ENCODE data around the gene MMS19. TPM values are rescaled to one million over a fixed set of nuclear protein-coding genes. Genes with fewer than 3 reads are reported as not detected.

The MMS19 gene, protein sequence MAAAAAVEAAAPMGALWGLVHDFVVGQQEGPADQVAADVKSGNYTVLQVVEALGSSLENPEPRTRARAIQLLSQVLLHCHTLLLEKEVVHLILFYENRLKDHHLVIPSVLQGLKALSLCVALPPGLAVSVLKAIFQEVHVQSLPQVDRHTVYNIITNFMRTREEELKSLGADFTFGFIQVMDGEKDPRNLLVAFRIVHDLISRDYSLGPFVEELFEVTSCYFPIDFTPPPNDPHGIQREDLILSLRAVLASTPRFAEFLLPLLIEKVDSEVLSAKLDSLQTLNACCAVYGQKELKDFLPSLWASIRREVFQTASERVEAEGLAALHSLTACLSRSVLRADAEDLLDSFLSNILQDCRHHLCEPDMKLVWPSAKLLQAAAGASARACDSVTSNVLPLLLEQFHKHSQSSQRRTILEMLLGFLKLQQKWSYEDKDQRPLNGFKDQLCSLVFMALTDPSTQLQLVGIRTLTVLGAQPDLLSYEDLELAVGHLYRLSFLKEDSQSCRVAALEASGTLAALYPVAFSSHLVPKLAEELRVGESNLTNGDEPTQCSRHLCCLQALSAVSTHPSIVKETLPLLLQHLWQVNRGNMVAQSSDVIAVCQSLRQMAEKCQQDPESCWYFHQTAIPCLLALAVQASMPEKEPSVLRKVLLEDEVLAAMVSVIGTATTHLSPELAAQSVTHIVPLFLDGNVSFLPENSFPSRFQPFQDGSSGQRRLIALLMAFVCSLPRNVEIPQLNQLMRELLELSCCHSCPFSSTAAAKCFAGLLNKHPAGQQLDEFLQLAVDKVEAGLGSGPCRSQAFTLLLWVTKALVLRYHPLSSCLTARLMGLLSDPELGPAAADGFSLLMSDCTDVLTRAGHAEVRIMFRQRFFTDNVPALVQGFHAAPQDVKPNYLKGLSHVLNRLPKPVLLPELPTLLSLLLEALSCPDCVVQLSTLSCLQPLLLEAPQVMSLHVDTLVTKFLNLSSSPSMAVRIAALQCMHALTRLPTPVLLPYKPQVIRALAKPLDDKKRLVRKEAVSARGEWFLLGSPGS
- 63.0 TPM for polyA plus RNA-seq (ENCODE audit: insufficient read length)

DNA sequence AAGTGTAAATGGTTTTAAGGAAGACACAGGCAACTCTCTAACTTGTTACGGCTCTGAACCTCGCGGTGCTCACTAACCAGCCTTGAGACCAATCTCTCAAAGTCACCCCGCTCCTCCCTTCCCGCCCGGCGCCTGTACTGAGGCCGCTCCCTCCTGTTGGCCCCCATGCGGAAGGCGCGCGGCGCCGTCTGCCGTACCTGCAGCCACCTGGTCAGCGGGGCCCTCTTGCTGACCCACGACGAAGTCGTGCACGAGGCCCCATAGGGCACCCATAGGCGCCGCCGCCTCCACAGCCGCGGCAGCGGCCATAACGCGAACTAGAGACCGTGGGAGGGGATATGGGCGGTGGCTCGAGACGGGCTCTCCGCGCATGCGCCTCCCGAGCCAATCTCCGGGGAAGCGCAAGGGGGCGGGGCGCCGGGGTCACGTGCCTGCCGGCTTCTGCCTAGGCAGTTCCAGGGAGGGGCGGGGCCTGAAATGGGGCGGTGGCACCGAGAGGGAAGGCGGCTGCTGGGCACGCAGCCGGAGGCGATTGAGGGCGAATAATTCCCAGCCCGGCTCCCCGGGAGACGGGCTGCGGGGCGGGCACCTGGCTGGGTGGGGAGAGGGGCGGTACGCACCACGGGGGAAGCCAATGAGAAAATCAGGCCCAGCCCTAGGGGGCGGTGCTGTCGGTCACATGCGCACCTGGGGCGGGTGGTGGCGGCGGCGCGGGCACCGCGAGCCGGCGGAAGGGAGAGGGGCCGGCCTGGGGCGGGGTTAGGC is at the start of gene MMS19:
Gene MMS19, minus strand, starts transcription at position 347 of the 765 bp plus-strand sequence. Its CDS starts 38 bp downstream, at position 309.
- peak; percentile 75 for DNase-seq (ENCODE audit: low read depth)

DNA sequence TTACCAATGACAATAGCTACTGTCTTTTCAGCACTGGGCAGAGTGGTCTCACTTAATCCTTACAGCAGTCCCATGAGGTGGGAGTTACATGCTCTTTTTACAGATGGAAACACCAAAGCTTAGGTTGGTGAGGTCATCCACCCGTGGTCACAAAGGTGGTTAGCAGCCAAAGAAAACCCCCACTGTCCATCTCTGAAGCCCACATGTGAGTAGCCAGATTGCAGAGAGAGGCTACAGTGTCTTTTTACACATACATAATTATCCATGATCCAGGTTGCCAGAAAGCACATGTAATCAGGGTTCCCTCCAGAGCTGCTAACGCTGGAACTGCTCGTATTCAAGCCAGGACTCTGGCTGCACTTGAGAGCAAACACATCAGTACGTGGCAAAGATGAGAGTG is 49.7 kb upstream of the MMS19 start:
- peak; percentile 49 for DNase-seq (ENCODE audit: low read depth)

DNA sequence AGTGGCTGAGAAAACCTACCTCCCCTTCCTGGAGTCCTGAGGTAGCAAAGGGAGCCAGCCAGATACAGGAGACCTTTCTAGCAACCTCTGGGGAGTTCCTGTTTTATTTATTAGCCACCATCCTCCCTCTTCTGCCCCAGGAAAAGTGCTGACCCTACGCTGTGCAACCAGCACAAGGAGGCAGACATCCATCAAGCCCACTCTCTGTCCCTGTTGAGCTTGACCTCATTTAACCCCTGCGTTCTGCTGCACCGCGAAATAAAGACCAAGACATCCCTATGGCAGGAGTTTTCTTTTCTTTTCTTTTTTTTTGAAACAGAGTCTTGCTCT is 49.0 kb upstream of the MMS19 start:
- no peak for DNase-seq (ENCODE audit: low read depth)

DNA sequence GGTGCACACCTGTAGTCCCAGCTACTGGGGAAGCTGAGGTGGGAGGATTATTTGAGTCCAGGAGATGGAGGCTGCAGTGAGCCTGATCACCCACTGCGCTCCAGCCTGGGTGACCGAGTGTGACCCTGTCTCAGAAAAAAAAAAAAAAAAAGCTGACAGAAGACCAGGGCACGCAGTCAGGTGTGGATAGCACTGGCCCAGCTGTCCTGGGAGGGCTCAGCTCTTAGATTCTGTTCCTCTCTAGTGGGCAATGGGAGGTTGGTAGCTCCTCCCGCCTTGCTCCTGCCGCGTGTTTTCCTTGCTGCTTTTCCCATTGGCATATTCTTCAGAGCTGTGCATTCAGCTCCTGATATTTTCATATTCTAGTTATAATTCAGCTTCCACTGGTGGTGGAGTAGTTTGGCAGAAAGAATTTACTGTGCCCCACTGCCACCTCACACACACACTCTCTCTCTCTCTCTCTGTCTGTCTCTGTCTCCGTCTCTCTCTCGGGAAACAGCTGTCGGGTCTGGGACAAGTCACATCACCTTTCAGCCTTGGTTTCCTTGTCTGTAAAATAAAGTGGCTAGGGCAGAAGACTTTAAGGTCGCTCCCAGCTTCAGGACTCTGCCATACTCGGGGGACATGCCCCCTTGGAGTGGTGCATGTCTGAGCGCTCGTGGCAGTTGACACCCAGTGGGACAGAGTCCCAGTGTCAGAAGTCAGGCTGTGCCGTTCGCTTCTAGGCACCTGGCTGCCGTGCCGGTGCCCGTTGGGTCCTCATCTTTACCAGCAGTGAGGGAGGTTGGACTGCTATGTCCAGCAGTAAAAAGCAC is 48.4 kb upstream of the MMS19 start:
- no peak for DNase-seq (ENCODE audit: low read depth)

DNA sequence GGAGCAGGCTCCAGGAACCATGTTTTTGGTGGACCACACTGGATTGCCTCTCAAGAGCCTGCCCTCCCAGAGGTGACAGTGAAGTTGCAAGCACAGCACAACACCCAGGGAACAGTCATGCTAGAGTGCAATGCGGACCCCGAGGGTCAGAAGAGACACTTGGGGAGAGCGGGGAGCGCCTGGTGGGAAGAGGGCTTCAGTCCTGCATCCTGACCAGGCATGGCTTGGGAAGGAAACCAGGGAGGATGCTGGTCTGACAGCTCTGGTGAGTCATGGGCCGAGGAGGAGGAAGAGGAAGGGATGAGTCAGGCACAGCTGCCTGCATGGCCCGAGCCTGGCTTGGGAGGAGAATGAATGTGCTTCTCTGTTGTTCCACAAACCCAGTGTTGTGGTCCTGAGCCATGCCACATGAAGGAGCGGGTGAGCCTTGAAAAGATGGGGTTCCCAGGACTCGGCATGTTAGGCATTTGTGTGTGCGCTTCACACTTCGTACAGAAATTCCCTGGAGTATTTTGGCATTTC is 44.9 kb upstream of the MMS19 start:
- DNase-seq (ENCODE audit: low read depth): peak; percentile 44

DNA sequence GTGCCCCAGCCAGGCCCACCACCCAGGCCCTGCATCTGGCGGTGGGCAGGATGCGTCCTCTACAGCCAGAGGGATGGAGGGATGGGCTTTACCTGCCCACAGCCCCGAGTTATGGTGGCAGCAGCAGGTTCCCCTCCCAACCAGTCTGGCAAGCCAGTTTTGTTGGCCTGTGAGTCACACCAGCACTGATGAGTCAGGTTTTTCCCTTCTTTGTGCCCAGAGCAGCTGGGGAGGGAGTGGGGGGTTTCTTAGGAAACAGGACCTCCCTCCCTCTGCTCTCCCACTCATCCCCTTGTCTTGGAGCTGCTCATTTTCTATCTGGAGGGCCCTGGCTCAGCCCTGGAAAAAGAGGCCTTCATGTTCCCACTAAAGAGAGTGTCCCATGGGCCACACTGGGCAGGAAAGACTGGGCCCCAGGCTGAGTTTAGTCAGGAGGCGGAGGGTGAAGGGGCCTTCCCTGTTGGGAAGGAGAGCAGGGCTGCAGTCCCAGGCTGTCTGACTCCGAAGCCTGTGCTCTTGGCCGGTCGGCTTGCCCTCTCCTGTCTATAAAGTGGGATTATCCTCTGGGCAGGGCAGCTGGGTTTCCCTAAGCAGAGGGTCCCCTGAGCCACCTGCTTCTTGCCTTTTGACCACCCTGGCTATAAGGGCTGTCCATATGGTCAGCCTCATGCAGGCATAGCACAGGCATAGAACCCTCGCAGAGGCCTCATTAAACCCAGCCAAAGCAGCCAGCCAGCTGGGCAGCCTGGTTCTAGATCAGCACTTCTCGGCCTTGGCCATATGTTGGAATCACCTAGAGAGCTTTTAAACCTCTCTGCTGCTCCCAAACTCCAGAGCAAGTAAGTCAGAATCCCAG is 44.2 kb upstream of the MMS19 start:
- peak; percentile 88 for DNase-seq (ENCODE audit: low read depth)

DNA sequence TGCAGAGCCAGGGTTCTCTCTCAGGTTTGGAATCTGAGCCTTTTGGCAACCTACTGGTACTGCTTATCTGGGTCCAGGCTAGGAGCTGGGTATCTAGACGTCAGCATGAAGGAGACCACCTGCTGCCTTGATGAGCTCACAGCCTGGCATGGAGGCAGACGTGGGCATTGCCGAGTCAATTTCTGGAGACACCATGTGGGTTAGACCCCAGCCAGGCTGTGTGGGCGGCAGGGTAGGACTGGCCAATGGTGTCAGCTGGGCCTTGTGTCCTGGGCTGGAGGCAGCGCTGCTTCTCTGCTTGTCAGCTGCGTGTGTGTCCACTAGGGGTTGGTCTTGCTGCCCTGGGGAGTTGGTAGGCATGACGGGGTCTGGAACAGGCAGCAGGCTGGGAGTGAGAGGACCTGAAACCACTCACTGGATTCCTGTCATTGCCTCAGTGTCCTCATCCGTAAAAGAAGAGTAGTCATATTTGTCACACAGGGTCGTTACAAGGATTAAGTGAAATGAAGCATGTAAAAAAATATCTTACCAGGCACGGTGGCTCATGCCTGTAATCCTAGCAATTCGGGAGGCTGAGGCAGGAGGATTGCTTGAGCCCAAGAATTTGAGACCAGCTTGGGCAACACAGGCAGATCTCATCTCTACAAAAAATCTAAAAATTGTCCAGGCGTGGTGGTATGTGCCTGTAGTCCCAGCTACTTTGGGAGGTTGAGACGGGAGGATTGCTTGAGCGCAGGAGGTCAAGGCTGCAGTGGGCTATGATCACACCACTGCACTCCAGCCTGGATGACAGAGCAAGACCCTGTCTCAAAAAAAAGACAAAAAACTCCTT is 42.7 kb upstream of the MMS19 start:
- DNase-seq (ENCODE audit: low read depth): no peak

DNA sequence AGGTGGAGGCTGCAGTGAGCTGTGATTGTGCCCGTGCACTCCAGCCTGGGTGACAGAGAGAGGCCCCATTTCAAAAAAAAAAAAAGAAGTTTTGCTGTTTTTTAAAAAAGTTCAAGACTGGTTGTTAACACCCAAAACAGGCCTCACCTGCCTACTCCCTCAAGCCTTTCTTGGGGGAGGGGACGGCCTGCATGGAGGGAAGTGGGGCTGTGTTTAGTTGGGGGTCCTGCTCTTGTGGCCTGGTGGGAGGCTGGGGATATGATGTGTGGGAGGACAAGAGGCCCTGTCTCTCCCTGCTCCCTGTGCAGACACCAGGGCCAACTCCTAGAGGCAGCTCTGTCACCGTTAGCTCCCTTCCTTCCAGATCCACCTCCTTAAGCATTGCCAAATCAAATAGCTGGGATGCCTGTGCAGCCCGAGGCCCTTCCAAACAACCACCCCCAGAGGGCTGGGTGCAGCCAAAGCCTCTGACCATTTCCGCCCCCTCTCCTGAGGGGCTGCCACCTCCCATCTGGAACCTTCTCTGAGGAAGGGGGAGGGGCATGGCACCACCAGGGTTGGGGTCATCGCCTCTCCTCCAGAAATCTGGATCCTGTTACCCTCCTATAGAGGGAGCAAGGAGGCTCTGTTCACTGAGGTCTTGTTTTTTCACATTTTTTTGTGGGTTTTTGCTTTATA is 41.4 kb upstream of the MMS19 start:
- no peak for DNase-seq (ENCODE audit: low read depth)

DNA sequence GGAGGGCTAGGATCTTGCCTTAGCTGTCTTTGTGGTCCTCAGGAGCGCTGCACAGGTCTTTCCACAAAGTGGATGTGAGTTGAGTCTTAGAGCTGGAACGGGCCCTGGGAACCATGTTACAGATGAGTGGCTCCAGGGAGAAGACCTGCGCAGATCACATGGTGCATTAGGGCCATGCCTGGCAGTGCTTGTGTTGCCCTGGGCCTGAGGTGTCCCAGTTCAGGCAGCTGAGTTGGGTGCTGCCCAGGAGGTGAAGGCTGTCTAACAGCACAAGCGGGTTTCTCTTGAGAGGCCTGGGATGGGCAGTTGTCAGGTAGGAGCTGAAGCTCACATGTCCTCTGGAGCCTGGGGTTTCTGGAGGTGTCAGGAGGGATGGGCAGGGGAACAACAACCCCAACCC is 40.6 kb upstream of the MMS19 start:
- no peak for DNase-seq (ENCODE audit: low read depth)

DNA sequence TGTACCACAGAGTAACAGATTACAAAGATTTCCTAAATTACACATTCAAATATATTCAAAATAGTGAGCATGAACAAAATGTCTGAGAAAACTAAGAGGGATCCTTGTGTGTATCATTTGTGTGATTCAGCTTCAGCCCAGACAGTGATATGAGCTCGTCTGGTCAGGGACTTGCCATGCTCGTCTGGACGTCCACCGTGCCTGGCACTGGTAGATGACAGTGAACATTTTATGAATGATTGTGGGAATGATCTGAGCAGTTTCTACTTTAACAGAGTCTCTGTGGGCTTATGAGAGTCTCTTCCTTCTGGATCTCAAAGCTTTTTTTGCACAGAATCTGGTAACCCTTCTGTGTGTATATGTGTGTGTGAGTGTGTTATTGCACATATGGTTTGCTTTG is 40.2 kb upstream of the MMS19 start:
- DNase-seq (ENCODE audit: low read depth): no peak

DNA sequence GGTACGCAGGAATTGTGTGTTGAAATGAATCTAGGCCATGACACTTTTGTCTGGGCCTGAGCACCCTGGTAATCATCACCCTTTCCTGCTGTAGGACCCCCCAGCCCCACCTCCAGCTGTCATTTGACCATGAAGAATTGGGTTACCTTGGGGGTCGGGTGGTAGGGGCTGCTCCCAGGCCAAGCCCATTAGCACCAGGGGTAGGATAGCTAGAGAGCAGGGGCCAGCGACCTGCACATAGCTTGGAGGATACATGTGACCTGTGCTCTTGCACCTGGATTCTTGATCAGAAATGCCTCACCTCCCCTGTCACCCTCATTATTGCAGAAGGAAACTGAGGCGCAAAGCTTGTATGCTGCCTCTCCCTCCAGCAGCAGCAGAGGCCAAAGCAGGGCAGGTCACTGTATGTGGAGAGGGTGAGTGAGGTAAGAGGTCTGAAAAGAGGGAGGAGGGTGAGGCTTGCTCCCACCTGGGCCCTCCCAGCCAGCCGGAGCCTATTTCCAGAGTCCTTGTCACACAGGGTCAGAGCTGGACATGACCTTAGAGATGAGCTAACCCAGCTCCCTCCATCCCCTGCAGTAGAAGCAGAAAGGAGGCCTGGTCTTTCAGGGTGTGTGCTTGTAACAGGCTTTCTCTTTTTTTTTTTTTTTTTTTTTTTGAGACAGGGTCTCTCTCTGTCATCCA is 39.1 kb upstream of the MMS19 start:
- DNase-seq (ENCODE audit: low read depth): no peak

DNA sequence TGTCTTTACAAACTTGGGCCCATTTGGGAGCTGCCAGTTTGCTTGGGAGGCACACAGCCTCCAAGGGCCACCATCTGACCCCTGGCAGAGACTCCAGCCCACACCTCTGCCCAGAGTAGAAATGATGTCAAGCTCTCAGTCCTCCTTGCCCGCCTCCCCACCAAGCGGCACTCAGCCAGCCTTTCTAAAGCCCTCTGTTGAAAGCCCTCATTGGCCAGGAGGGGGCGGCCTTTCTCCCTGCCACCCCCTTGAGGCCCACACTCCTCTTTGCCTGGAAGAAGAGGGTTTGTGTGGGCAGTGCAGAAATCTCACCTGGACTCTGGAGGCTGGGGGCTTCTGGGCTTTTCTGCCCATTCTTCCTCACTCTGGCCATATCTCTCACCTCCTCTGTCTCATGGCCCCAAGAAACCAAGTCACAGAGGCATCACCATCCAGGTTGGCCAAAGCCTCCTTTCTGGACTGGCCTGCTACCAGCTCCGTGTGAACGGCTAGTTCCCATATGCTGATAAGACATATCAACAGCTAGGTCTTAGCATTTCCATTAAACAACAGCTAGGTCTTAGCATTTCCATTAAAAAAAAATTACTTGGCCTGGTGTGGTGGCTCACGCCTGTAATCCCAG is 36.6 kb upstream of the MMS19 start:
- DNase-seq (ENCODE audit: low read depth): no peak

DNA sequence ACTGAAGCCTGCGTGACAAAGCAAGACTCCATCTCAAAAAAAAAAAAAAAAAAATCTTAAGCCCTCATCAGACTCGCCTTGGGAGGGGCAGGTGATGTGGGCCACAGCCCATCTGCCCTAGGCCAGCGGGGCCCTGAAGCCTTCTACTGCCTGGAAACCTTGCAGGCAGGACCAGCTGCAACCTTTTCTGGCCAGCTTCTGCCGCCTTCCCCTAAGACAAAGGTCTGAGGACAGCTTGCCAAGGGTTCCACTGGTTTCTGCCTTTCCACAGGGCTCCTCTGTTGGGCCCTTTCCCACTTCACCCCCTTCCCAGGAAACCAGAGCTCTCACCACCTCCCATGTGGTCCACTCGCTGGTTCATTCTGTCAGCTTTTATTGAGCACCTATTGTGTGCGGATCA is 35.7 kb upstream of the MMS19 start:
- no peak for DNase-seq (ENCODE audit: low read depth)

DNA sequence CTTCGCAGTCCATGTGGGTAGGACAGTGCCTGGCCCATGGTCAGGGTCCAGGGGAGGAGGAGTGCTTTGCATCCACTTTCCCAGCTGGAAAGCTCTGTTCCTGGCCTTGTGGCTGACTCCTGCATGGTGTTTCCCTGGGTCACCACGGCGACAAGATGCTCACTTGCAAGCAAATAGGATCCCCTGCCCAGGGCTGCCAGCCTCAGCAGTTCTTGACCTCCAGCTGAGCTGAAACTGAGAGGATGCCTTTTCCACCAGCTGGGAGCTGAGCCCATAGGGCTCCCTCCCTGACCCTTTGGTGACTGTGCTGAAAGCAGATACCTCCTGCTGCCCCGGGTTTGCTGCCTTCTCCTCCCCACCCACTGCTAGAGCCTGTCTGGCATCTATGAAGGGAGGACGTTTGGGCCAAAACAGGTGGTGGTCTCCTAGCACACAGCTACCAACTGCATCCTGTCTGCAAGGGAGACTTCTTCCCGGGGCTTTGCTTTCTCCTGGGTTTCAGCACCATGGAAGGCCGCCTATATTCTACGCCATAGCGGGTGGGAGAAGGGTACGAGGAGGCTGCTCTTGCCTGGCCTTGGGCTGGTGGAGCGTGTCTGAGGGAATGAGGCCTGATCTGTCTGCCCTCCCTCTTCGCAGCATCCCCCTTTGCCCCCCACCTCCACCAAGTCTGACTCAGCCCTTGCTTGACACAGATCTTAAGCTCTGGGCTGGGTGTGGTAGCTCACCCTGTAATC is 34.9 kb upstream of the MMS19 start:
- DNase-seq (ENCODE audit: low read depth): no peak

DNA sequence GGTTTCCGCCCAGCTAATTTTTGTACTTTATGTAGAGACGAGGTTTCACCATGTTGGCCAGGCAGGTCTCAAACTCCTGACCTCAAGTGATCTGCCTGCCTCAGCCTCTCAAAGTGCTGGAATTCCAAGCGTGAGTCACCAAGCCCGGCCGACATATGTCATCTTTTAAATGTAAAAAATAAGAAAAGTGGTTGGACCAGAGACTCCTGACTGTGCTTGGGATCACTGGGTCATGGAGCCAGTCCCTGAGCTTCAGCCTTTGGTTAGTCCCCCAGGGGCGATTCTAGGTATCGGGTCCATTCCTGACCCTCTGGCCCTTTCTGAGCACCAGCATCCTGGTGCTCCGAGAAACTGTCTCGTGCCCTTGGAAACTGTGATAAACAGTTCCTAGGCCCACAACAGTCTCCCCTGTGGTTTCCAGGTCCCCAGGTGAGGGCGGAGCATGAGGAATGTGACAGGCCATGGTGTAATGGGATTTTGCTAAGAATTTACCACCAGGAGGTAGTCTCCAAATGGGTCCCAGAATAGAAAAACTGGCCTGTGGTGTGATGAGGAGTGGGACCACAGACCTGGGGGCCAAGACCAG is 33.3 kb upstream of the MMS19 start:
- no peak for DNase-seq (ENCODE audit: low read depth)
